Measurements from ENCODE around the gene MED22.
"Not testable (repeated sequence)": the region's sequence is repeated elsewhere in the genome, so short reads cannot be mapped to it uniquely, and the experiment has no call there.

The MED22 gene

GRCh38 chr9:133333566-133333965 is 14.4 kb downstream of the MED22 start:
- no peak for DNase-seq

- no peak for DNase-seq
These were observed 14.9 kb downstream of the MED22 start for GRCh38 chr9:133333011-133333410.

- DNase-seq: no peak
These were observed 15.6 kb downstream of the MED22 start for GRCh38 chr9:133332381-133332730.

- DNase-seq: no peak
These were observed 16.1 kb downstream of the MED22 start for GRCh38 chr9:133331641-133332380.

- no peak for DNase-seq
These were observed 16.7 kb downstream of the MED22 start for GRCh38 chr9:133331221-133331620.

GRCh38 chr9:133329306-133330156 is 18.4 kb downstream of the MED22 start:
- not testable (repeated sequence) for DNase-seq

GRCh38 chr9:133327834-133328484 is 20.0 kb downstream of the MED22 start:
- no peak for DNase-seq

- DNase-seq: not testable (repeated sequence)
These were observed 20.9 kb downstream of the MED22 start for GRCh38 chr9:133327021-133327420.

- DNase-seq: no peak
These were observed 23.8 kb downstream of the MED22 start for GRCh38 chr9:133323991-133324703.

GRCh38 chr9:133323211-133323610 is 24.7 kb downstream of the MED22 start:
- no peak for DNase-seq

GRCh38 chr9:133322701-133323100 is 25.2 kb downstream of the MED22 start:
- DNase-seq: no peak

- DNase-seq: no peak
These were observed 26.5 kb downstream of the MED22 start for GRCh38 chr9:133321411-133321935.

- DNase-seq: no peak
These were observed 27.5 kb downstream of the MED22 start for GRCh38 chr9:133320421-133320881.

- DNase-seq: not testable (repeated sequence)
These were observed 30.4 kb downstream of the MED22 start for GRCh38 chr9:133317551-133317950.

GRCh38 chr9:133315997-133316396 is 31.9 kb downstream of the MED22 start:
- no peak for DNase-seq

- DNase-seq: no peak
These were observed 38.3 kb downstream of the MED22 start for GRCh38 chr9:133309608-133310007.

GRCh38 chr9:133307301-133307700 is 40.6 kb downstream of the MED22 start:
- DNase-seq: no peak

GRCh38 chr9:133306242-133307204 is 41.4 kb downstream of the MED22 start:
- DNase-seq: no peak

- DNase-seq: no peak
These were observed 42.2 kb downstream of the MED22 start for GRCh38 chr9:133305731-133306130.

- DNase-seq: no peak
These were observed 43.2 kb downstream of the MED22 start for GRCh38 chr9:133304477-133305377.

GRCh38 chr9:133304158-133304470 is 43.8 kb downstream of the MED22 start:
- no peak for DNase-seq
